HS-27A (cell line): ENCODE measurements around the gene KTN1.

ENCODE experiments used
- DNase-seq: peaks from one replicate; pipeline ENCODE4 v3.0.0-alpha.2; 2012; ENCODE audit warnings: low read depth, missing footprints

Gene KTN1

DNA sequence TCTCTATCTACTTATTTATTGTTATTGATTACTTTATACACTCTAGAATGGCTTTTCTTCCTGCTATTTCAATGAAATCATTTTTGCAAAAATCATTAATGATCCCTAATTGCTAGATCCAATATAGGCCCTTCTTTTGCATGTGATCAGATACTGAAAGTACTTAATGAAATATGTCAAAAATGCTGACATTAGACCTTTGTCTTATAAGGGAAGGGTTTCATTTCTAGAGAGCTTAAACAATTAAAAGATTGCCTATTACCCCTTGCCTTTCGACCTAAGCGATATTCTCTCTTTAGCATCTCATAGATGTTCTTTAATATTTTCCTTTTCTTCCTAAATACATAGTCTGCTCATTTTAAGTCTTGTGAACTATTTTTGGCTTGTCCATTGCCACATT, 101.1 kb downstream of the KTN1 start:
- no peak for DNase-seq

DNA sequence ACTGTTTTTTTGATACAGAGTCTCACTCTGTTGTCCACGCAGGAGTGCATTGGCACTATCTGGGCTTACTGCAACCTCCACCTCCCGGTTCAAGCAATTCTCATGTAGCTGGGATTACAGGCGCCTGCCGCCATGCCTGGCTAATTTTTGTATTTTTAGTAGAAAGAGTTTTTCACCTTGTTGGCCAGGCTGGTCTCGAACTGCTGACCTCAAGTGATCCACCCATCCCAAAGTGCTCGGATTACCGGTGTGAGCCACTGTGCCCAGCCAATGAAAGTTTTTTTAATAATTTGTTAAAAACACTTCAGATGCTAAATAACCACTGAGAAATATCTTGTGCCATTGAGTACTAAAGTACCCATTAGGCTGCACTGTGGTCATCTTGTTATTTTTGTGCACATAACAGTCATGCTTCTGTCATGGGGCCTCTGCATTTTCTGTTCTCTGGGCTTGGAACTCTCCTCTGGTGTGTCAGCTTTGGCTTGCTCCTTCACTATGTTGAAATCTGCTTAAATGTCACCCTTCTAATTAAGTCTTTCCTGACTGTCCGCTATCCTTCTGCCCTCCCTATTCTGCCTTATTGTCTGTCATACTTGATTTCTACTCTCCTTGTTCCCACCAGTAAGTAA, 105.1 kb downstream of the KTN1 start:
- DNase-seq: no peak

DNA sequence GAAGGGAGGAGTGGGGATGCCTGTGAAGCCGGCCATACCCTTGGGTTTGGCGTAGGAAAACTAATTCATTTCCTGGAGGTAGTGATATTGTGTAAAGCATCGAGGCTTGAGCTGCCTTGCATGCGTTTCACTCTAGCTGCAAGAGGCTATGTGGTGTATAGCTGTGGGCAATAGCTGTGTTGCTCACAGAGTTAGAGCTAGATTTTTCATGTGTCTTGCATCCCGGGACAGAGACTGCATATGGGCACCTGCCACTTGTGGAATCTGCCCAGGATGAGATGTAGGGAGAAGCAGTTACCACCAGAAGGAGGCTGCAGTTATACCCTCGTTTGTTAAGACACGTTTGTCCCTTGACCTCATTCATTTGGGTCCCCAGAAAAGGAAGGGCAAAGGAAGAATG, 106.7 kb downstream of the KTN1 start:
- DNase-seq: no peak

DNA sequence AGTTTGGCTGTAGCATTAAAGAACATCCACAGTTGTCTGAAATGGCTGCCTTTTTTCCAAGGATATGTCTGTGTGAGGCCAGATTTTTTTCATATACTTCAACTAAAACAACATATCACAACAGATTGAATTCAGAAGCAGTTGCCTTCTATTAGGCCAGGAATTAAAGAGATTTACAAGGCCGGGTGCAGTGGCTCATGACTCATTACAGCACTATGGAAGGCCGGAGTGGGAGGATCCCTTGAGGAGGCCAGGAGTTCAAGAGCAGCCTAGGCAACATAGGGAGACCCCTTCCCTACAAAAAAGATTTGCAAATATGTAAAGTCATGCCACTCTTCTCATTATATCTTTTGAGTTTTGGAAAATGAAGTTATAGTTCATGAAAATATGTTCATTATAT, 108.6 kb downstream of the KTN1 start:
- DNase-seq: no peak

DNA sequence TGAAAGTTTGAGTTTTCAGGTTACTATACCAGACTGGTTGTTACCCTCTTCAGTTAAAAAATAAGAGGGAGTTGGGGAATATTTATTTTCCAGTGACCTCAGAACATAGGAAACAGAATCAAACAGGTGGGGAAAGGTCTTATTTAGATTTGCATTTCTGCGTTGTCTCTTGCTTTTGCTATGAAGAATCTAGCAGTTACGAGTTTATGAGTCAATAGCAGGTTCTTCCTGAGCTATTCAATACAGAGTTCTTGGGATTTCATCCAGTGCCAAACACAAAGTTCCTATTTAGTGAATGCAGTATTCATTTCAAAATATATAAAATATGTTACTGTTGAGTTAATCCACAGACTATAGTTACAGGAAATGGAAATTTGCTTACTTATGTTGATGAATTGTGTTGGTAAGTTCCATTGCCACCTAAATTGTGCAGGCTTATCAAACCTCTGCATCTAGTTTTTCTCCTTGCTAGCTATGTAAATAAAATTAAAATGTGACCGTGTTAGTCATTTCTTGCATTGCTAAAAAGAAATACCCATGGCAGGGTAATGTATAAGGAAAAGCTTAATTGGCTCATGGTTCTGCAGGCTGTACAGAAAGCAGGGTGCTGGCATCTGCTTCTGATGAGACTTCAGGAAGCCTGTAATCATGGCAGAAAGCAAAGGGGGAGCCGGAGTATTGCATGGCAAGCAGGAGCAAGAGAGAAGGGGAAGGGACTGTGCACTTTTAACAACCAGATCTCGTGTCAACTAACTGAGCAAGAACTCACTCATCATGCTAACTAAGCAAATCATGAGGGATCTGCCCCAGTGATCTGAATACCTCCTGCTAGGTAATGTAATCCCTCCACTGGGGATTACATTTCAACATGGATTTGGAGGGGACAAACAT, 110.2 kb downstream of the KTN1 start:
- DNase-seq: no peak

DNA sequence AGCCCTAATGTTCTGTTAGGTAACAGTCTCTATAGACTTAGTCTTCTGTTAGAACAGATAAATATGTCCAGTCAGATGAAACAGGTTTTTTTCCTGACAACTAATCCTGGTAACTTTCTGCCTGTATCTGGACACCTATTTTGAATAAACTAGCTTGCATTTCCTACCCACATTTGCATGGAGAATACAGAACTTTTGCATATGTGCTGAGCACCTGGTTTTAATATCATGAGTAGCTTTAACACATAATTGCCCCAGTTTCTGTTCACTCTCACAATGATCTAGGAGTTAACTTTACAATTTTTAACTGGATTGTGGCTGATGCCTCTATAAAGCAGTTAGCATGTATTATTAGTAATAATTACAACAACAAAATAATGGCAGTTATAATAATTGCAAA, 111.7 kb downstream of the KTN1 start:
- no peak for DNase-seq

DNA sequence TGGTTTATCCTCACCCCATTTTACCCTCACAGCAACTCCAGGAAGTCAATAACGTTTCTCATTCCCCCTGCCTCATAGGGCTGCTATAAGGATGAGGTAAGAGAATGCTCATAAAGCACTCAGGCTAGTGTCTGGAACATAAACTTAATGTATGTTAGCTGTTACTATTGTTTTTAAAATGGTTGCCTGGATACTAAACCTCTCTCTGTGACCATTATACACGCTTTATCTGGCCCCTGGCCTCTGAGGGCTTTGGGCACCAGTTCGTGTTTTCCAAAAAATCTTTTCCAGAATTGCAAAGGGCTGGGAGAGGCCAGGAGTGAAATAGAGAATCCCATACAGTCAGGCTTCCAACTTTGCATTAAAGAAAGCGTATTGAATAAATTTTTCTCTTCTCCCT, 113.9 kb downstream of the KTN1 start:
- no peak for DNase-seq

DNA sequence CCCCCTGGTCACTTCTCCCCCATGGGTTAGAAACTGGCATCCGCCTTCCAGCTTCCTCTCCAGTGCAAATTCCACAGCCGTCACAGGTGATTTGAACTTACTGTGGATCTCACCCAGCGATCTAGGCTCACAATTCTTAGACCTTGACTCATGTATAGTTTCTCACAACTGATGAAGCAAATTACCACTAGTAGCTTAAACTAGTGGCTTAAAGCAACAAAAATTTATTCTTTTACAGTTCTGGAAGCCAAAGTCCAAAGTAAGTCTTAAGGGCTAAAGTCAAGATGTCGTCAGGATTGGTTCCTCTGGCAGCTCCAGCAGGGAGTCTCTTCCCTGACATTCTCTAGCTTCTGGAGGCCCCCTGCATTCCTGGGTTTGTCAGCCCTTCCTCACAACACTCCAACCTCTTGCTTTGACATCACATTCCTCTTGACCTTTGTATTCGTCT, 117.4 kb downstream of the KTN1 start:
- DNase-seq: no peak

DNA sequence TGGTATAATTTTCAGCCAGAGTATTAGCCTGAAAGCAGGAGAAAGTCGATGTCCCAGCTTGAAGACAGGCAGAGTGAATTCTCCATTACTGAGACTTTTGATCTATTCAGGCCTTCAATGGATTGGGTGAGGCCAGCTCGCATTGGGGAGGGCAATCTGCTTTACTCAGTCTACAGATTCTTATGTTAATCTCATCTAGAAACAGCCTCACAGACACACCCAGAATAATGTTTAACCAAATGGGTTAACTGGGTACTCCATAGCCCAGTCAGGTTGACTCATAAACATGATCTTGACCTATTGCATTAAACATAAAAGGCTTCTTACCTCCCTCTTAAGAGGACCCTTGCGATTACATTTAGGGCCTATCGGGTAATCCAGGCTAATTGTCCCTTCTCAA, 118.0 kb downstream of the KTN1 start:
- no peak for DNase-seq

DNA sequence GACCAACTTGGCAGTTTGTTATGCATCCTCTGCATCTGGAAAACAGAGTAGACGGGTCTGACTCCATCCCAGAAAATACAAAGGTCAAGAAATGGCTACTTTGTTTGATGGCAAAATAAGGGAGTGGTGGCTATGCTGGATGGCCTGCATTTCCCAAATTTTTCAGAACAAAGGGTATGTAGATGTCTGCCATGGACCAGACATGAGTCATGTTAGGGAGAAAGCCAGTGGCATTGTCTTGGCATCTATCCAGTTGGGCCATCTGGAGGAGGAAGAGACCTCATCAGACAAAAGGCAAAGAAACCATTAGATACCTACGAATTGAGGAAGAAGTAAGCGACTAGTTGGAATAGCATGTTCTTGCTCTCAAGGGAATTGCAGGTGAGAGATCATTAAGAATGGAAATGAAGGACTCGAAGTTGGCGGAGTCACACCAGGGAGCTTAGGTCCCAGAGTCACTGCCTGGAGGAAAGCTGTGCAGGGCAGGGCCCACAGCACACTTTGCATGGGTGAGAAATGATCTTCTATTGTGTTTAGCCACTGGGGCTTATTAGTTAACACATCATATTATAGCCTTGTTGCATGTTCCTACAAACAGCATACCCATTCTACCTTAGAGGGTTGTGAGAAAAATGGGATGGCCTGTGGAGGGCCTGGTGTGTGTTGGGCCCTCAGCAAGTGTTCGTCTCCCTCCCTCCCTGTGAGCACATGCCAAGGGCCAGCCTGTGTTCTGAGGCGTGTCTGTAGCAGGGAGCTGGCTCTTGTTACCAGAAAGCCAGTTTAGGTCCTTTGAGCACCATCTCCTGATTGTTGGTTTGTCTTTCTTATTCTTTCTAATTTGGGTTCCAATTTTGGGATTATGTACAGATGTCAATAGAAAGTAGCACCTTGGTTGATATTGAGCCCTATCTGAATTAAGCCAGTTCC, 119.4 kb downstream of the KTN1 start:
- DNase-seq: peak; percentile 93

DNA sequence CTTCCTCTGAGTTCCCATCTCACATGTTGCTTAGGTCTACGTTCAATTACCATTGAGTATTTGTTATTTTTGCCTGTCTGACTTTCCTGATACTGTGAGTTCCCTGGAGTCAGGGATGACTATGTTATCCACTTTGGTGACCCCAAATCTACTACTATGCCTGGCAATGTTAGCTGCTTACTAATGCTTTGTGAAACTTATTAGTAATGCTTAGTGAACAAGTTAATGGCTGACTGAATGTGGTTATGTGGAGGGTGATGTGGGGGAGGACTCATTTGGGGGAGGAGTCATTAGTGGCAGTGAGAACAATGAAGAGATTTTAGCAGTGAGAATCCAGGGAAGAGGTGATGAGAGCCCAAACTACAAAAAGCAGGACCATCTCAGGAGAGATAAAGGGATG, 121.6 kb downstream of the KTN1 start:
- DNase-seq: no peak

DNA sequence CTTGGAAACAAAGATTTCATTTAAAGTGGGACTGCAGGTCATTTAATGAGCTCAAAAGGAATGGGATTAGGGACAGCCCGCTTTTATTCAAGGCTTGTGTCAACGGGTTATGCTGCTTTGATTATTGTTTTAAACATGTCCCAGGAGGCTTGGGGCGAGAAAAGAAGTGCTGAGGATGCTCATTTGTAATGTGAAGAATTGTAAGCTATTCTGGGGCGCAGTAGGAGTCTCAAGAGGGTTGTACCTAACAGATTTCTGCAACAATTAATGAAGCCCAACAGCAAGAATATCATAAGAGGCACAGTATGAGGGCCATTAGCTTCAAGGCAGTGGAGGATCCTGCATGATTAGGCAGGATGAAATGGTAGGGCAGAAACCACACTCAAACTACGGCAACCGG, 122.5 kb downstream of the KTN1 start:
- no peak for DNase-seq

DNA sequence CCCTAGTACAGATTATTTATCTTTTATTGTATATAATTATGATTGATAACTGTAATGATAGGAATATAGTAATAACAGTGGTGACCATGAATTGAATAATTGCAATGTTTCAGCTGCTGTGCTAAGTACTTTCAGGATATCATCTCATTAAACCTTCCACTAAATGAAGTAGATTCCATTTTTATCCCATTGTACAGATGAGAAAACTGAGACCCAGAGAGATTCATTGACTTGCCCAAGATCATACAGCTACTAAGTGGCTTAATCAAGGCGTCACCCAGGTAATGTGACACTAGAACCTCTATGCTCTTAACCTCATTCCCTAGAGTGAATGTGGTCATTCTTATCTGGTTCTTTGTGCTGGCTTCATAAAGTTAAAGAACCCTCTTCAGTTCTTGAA, 124.6 kb downstream of the KTN1 start:
- no peak for DNase-seq

DNA sequence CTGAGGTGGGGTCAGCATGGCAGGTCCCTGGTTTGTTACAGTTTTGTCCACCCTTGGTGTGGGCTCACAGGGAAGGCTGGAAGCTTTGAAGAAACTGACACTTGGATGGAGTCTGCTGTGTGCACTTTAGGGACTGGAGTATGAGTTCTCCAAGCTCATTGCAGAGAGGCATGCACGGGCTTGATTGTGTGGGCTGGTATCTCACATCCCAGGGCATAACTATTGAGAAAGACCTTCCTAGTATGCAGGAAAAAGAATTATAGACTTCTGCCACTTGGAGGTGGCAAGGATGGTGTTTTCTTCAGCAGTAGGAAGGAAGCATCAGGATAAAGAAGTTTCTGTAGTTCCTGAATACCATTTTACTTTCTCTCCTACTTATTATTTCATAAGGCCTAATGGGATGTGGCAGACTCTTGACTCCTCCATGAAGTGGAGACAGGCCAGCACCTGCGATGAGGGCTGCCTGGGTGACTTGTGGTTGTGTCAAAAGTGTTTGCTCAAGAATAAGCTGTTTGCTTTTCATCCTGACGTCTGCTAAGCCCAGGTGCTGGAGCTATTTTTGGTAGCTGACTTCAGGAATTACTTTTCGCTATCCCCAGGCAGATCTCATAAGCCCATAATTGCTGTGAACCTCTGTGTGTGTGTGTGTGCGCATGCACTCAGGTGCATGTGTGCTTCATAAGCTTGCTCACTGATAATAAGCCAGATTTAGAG, 125.8 kb downstream of the KTN1 start:
- no peak for DNase-seq

DNA sequence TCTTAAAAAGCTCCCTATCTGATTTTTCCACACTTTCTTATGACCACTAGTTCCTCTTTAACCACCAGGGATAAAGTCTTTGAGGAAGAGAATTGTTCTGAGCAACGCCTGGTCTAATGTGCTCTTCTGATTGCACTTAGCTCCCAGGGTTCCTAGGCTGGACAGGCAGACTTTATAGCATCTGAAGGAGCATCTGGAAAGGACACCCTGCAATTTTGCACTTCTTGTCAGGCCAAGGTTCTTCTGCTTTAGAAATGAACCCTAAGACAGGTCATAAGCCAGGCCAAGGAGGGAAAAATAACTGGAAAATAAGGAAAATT, 126.3 kb downstream of the KTN1 start:
- no peak for DNase-seq

DNA sequence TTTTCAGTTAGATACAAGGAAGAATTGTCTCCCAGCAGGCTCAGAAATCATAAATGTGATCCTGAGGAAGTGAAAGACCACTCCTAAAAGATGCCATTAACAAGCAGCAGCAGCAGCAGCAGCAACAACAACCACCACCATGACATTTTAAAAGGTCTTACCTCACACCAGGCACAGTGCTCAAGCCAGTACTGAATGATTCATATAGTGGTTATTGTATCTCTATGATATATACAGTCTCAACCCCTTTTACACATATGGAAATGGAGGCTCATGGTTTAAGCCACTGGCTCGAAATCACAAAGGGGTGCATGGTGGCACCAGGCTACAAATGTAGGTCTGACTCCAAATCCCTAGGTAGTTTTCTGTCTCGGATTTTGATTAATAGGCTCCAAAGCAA, 126.9 kb downstream of the KTN1 start:
- no peak for DNase-seq

DNA sequence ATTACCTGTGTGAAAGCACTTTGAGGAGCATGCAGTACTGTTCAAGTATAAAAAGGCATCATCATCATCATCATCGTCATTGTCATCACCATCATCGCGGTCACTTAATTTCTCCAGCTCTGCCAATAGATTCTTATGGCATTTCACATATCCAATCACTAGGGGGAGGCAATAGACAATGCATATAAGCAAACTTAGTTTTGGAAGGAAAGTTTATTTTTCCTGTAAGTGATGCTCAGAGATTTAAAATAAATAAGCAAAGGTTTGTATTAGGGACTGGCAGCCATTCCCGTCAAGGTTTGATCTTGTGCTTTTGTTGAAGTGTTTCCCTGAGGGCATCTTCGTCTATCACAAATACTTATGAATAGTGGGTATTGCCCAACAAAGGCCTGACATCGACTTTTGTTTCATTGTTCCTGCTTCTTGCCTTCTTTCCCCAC, 127.4 kb downstream of the KTN1 start:
- DNase-seq: no peak

DNA sequence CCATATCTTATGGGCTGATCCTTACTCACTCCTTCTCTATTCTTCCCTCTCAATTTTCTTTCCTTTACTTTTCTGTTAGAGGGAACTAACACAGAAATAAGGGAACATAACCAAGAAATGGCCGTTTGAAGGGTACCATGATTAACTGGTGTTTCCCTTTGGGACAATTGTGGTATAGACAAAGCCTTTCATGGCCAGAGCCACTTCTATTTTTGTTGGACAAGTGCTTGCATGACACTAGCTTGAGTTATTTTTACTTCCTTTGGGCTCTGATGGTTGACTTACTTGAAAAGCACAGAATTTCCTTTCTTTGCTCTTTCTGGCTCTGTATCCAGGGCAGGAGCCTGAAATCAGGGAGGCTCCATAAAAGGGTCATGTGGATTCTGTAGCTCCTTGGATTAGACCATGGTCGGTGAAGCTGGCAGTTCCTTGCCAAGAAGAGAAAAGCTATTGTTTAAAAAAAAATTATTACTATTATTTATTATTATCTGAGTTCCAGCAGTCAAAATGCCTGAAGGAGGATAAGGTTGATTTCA, 130.6 kb downstream of the KTN1 start:
- no peak for DNase-seq

DNA sequence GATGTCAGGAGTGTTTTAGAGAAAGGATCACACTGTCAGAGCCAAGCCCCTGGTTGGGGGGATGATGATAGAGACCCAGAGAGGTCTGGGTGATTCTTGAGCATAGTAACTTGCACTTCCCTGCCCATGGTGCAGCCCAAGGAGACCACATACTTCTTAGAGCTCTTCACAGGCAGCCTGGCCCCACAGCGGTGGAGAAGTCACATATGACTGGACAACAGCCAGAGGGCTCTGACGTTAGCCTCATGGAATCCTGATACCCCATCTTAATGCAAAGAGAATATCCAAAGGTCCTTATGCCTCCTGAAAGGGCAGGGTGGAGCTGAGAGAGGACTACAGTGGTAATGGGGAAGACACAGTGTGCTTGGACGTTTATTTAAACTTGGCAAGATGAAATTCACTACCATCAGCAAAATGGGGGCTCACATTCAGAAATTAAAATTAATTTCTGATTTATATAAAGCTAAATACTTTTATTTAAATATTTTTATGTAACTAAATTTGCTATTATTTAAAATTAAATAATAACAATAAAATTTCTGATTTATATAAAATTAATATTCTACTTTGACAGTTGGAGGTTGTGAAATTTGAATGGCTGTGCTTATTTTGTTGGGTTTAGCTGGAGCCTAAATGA, 131.3 kb downstream of the KTN1 start:
- DNase-seq: peak; percentile 80

DNA sequence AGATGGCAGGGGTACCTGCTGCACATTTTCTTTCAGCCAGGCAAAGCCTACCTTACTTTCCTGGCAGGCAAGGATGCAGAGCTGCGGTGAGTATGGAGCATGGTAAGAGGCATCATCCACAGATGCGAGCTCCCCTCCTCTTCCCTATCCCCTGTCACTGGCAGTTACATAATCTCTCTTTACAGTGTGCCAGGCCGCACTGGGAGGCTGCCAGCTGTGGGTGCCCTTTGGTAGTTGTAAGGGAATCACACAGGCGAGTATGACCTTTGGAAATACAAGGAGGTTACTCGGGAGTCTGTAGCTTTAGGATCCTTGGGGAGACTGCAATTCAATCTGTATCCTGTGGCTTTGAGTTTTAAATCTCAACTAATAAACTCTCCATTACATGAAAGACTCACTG, 132.5 kb downstream of the KTN1 start:
- DNase-seq: no peak

DNA sequence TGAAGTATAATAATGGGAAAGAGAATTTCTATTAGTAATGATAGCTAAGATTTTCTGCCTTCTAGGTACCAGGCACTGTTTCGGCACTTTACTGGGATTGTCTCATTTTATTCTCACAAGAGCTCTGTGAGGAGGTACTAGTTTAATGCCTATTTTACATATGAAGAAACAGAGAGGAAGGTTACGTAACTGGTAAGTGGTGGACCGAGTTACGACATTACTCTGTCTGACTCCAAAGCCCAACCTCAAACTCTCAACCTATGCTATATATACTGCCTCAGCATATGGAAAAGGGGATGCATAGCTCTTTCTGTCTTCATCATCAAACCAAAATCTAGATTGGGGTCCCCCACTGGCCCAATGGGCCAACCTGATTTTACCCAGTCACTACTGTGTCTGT, 133.5 kb downstream of the KTN1 start:
- no peak for DNase-seq
